Measurements from ENCODE around the gene RITA1.

The RITA1 gene

DNA sequence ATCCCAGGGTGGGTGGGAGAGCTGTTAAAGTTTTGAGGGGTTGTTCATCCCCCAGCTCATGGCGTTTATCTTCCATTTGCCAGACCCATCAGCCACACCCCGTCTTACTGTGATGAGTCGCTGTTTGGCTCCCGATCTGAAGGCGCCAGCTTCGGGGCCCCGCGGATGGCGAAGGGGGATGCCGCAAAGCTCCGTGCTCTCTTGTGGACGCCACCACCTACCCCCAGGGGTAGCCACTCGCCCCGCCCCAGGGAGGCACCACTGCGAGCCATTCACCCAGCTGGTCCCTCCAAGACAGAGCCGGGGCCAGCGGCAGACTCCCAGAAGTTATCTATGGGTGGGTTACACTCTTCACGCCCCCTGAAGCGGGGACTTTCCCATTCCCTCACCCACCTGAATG lies 5.7 kb downstream of the RITA1 start:
- DNase-seq (ENCODE audit: low spot score): no peak
- TF ChIP-seq, protein P1, sequence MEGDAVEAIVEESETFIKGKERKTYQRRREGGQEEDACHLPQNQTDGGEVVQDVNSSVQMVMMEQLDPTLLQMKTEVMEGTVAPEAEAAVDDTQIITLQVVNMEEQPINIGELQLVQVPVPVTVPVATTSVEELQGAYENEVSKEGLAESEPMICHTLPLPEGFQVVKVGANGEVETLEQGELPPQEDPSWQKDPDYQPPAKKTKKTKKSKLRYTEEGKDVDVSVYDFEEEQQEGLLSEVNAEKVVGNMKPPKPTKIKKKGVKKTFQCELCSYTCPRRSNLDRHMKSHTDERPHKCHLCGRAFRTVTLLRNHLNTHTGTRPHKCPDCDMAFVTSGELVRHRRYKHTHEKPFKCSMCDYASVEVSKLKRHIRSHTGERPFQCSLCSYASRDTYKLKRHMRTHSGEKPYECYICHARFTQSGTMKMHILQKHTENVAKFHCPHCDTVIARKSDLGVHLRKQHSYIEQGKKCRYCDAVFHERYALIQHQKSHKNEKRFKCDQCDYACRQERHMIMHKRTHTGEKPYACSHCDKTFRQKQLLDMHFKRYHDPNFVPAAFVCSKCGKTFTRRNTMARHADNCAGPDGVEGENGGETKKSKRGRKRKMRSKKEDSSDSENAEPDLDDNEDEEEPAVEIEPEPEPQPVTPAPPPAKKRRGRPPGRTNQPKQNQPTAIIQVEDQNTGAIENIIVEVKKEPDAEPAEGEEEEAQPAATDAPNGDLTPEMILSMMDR (IDR thresholded peaks at IDR 0.05; ENCODE audit: extremely low read depth, missing control alignments): no peak

DNA sequence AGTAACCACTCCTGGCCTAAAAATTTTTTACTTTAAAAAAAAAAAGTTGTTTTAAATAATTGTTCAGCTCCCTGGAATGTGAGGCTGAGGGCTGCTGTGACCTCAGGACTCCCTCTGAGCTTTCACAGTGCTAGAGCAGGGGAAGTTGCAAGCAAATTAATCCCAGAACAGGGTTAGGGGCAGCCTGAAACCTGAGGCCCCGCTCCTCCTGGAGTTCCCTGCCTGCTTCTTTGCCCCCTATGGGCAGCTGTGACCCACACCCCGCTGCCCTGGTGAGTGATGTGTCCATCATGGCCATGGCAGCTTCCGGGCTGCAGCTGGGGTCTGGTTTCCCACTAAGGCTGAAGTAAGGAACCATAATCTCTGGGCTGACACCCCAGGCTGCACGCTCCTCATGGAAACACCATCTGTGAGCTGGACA lies 9.5 kb downstream of the RITA1 start:
- TF ChIP-seq, protein P1 (IDR thresholded peaks at IDR 0.05; ENCODE audit: extremely low read depth, missing control alignments): no peak
- DNase-seq (ENCODE audit: low spot score): no peak

DNA sequence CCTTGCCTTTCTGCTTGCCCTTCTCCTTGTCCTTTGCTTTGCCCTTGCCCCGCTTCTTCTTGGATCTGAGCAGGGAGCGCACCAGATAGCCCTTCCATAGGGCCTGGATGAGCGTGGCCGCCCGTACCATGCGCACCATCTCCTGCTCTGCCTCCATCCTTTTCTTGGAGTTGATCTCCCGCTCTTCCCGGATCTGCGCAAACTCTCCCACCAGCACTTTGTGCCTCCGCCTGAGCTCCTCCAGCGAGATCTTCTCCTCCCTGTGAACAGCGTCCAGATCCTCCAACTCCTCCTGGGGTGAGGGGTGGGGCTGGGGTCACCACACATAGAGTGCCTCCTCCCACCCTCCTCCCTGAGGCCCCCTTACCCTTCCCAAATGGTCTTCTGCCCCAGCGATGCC lies 10.1 kb downstream of the RITA1 start:
- no peak for DNase-seq (ENCODE audit: low spot score)
- TF ChIP-seq, protein P1 (IDR thresholded peaks at IDR 0.05; ENCODE audit: extremely low read depth, missing control alignments): no peak

DNA sequence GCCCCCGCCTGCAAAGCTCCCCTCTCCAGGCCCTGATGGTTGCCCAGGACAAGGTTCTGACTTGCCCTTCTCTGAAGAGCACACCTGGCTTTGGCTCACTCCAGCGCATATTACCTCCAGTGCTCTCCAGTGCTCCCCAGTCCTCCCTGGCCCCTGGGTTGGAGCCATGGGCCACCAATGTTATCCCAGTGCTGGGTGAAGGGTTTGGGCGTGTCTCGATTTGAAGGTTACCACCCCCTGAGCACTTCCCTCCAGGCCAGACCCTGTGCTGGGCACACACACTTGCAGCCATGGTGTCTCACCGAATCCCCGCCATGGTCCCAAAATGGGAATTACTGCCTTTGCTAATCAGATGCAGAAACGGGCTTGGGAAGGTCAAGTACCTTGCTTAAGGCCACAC lies 11.1 kb downstream of the RITA1 start:
- TF ChIP-seq, protein P1 (IDR thresholded peaks at IDR 0.05; ENCODE audit: extremely low read depth, missing control alignments): no peak
- no peak for DNase-seq (ENCODE audit: low spot score)

DNA sequence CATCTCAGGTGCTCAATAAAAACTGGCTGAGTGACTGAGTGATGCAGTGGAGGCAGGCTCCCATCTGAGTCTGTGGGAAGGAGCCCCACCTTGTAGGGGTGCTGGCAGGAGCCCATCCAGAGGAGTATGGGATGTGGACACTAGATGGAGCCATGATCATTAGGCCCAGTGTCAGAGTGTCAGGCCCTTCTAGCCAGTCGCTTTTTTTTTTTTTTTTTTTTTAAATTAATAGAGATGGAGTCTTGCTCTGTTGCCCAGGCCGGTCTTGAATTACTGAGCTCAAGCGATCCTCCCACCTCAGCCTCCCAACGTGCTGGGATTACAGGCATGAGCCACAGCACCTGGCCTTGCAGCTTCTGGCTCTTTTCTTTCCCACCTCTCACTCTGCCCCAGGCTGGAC lies 11.5 kb downstream of the RITA1 start:
- TF ChIP-seq, protein P1 (IDR thresholded peaks at IDR 0.05; ENCODE audit: extremely low read depth, missing control alignments): peak; percentile 38
- peak; percentile 89 for DNase-seq (ENCODE audit: low spot score)

DNA sequence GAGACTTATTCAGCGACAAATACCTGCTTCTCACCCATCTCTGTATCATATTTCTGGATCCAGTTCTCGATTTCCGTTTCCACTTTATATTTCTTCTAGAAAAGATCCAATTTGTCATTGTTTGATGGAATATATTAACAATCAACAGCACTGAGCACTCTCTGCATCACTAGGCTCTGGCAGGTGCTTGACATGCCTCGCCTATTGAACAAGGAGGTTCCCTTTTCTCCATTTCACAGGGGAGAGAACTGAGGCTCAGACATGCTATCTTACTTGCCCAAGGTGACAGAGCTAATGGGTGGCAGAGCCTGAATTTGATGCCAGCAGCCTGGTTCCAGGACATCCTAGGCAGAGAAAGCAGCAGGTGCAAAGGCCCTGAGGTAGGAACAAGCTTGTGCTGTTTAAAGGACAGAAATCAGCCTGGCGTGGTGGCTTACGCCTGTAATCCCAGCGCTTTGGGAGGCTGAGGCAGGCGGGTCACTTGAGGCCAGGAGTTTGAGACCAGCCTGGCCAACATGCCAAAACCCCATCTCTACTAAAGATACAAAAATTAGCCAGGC lies 12.1 kb downstream of the RITA1 start:
- no peak for DNase-seq (ENCODE audit: low spot score)
- TF ChIP-seq, protein P1 (IDR thresholded peaks at IDR 0.05; ENCODE audit: extremely low read depth, missing control alignments): no peak

DNA sequence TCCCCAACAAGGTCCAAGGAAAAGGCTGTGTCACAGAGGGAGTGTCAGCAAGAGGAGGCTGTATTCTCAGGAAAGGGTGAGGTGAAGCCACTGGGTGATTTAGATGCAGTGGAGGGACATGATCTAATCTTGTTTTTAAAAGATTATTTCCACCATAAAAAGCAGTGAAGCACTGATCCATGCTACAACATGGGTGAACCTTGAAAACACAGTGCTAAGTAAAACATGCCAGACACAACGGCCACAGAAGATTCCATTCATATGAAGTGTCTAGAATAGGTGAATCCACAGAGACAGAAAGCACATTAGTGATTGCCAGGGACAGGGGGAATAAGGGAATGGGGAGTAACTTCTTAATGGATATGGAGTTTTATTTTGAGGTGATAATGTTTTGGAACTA lies 12.8 kb downstream of the RITA1 start:
- TF ChIP-seq, protein P1 (IDR thresholded peaks at IDR 0.05; ENCODE audit: extremely low read depth, missing control alignments): no peak
- DNase-seq (ENCODE audit: low spot score): no peak
